Smooth muscle cell (in vitro differentiated cells): ENCODE measurements around the gene PGM5. TPM values are rescaled to one million over a fixed set of nuclear protein-coding genes. Genes with fewer than 3 reads are reported as not detected.

Source experiments
- DNase-seq: peaks from one replicate; lab custom pipeline; 2025; ENCODE audit not compliant: unreplicated experiment; lab: John Stamatoyannopoulos, UW
- H2AFZ ChIP-seq: fragments of 200-600 bp; sonication (generic); 2 replicates; pipeline ENCODE4 v1.6.0; 2016; ENCODE audit warnings: antibody characterized with exemption, low read depth, mild to moderate bottlenecking
- H3F3A ChIP-seq: fragments of 200-600 bp; sonication (generic); 2 replicates; pipeline ENCODE4 v1.6.0; 2017; ENCODE audit warnings: antibody characterized with exemption, low read depth
- H3K27ac ChIP-seq: fragments of 200-600 bp; sonication (generic); 2 replicates; pipeline ENCODE4 v1.5.1; 2016; ENCODE audit warnings: low read depth, mild to moderate bottlenecking
- H3K27me3 ChIP-seq: fragments of 200-600 bp; sonication (generic); 2 replicates; pipeline ENCODE4 v1.6.1; 2016; ENCODE audit warnings: low read depth, mild to moderate bottlenecking
- H3K36me3 ChIP-seq: fragments of 200-600 bp; sonication (generic); 2 replicates; pipeline ENCODE4 v1.5.1; 2016; ENCODE audit warnings: low read depth
- H3K4me1 ChIP-seq: fragments of 200-600 bp; sonication (generic); 2 replicates; pipeline ENCODE4 v1.5.1; 2016; ENCODE audit warnings: low read depth
- H3K4me2 ChIP-seq: fragments of 200-600 bp; sonication (generic); 2 replicates; pipeline ENCODE4 v1.6.0; 2016; ENCODE audit warnings: mild to moderate bottlenecking
- H3K4me3 ChIP-seq: fragments of 200-600 bp; sonication (generic); 2 replicates; pipeline ENCODE4 v1.5.1; 2016; ENCODE audit warnings: mild to moderate bottlenecking
- H3K79me2 ChIP-seq: fragments of 200-600 bp; sonication (generic); 2 replicates; pipeline ENCODE4 v1.6.0; 2016; ENCODE audit warnings: low read depth, mild to moderate bottlenecking
- H3K9ac ChIP-seq: fragments of 200-600 bp; sonication (generic); 2 replicates; pipeline ENCODE4 v1.6.0; 2016; ENCODE audit warnings: low read depth
- H3K9me3 ChIP-seq: fragments of 200-600 bp; sonication (generic); replicated peaks from 2 replicates; pipeline ENCODE4 v1.5.1; 2016; ENCODE audit warnings: low read depth
- H4K20me1 ChIP-seq: fragments of 200-600 bp; sonication (generic); 2 replicates; pipeline ENCODE4 v1.6.0; 2016; ENCODE audit warnings: low read depth
- WGBS: methylation state at CpG from one replicate; pipeline ENCODE4 v1.1.7; 2016; ENCODE audit warnings: low lambda C conversion rate; 5-methylcytosine and 5-hydroxymethylcytosine counted together
- polyA plus RNA-seq: library from polyadenylated mRNA; unstranded; fragments of >200 nt; fragmentation: Nextera tagmentation; extraction: Ambion mirVana; gene quantifications from 2 replicates; pipeline ENCODE4 v1.2.1, GENCODE V29; 2016
- total RNA-seq: library from RNA; depleted of rRNA; stranded (reverse); fragments of >200 nt; gene quantifications from 2 replicates; pipeline ENCODE4 v1.2.3, GENCODE V29; 2014
- TF ChIP-seq, protein P1 (sequence below): fragments of 200-600 bp; sonication (generic); IDR thresholded peaks from 2 replicates; pipeline ENCODE4 v1.5.1; 2017; ENCODE audit warnings: borderline replicate concordance, mild to moderate bottlenecking, antibody characterized with exemption; ENCODE audit not compliant: insufficient read depth, poor library complexity, severe bottlenecking

The PGM5 gene
- total and polyA plus RNA-seq, 2 experiments from 2014 or later = 0.77 to 5.6 TPM

DNA sequence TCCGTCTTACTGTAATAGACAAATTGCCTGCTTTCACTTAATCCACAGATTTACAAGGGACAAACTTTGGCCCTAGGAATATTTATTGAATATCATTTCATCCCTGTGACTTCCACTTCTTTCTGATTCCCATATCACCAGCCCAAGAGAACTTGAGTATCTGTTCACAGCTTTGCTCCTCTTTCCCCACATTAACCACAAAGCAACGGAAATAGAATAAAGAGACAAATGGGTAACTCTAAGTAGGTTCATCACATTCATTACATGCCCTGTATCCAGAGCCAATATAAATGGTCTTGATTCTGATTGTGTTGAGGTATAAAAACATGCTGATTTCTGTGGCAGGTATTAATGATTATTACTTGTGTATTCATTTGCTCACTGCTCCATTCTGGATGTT lies 142.4 kb downstream of the PGM5 start:
- no peaks in the 10 kb centered on the region for H4K20me1 ChIP-seq
- peaks cover 5% of the 10 kb centered on the region for H3F3A ChIP-seq
- no peak overlapping the region for H3K4me2 ChIP-seq
- DNase-seq = no peak
- WGBS = 89% methylated on average over 2 of the region's 2 CpGs
- H3K27me3 ChIP-seq = no peaks in the 10 kb centered on the region
- H3K36me3 ChIP-seq = no peaks in the 10 kb centered on the region
- no peak overlapping the region for H3K9ac ChIP-seq
- no peaks in the 10 kb centered on the region for H3K79me2 ChIP-seq
- no peak overlapping the region for H3K4me3 ChIP-seq
- no peak overlapping the region for H3K27ac ChIP-seq
- no peaks in the 10 kb centered on the region for H3K9me3 ChIP-seq
- H3K4me1 ChIP-seq = peaks cover 9% of the 10 kb centered on the region
- TF ChIP-seq, protein P1, sequence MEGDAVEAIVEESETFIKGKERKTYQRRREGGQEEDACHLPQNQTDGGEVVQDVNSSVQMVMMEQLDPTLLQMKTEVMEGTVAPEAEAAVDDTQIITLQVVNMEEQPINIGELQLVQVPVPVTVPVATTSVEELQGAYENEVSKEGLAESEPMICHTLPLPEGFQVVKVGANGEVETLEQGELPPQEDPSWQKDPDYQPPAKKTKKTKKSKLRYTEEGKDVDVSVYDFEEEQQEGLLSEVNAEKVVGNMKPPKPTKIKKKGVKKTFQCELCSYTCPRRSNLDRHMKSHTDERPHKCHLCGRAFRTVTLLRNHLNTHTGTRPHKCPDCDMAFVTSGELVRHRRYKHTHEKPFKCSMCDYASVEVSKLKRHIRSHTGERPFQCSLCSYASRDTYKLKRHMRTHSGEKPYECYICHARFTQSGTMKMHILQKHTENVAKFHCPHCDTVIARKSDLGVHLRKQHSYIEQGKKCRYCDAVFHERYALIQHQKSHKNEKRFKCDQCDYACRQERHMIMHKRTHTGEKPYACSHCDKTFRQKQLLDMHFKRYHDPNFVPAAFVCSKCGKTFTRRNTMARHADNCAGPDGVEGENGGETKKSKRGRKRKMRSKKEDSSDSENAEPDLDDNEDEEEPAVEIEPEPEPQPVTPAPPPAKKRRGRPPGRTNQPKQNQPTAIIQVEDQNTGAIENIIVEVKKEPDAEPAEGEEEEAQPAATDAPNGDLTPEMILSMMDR = no peak
- no peak overlapping the region for H2AFZ ChIP-seq

DNA sequence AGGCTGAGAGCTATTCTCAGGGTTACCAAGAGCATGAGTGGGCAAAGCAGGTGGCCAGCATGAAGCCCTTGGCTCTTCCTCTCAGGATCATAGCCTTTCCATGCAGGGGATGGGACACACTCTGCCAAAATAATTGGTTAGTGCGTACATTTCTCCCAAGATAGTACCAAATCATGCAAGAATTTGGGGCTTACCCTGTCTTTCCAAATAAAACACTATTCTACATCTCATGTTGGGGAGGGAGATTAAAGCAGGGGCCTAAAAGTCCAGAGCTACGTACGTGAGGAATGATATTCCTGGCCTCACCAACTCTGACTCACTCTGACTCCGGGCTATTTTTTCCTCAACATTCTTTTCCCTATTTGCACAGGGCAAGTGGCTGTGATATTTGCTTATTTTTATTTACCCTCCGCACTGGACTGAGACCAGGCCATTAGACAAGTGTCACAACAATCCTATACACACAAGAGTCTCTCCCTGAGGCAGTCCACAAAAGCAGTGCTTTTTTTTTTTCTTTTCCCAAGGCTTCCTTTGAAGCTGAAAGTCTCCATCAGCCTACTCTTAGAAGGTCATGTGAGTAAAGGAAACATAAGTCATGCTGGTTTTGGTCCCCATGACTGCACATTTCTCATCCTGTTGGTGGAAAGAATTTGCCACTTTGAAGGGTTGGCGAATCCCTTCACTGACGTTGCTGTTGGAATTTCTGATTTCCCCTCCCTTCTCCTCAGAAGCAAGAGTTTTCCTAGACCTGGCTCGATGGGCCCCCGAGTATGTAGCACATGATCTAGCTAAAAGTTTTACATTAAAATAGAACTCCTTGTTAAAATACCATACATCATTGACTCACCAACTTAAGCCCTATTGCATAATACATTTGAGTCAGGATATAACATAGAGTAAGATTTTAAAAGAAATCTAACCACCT lies 144.3 kb downstream of the PGM5 start:
- DNase-seq = no peak
- peak overlapping the region; percentile 75 for H3K4me2 ChIP-seq

DNA sequence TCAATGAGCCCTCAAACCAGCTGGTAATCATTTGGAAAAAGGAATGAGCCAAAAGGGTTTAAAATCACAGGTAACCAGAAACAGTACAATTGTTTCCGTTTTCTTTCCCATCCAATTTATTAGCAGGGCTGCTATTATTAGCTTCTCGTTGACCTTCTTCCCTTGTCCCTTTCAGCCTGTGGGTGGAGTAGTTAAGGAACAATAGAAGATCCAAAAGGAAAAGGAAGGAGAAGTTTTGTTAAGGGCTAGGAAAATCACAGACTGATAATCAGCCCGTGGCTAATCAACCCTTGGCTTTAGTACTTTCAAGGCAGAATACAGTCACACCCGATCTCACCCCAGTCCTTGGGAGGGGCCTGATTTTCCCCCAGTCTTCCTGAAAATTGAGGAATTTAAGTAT lies 145.9 kb downstream of the PGM5 start:
- WGBS = 77% methylated on average over 4 of the region's 4 CpGs
- Histone ChIP-seq H3K4me2 (no peak overlapping the region), H3F3A (peaks cover 5% of the 10 kb centered on the region), H4K20me1 (no peaks in the 10 kb centered on the region), H3K79me2 (no peaks in the 10 kb centered on the region), H3K4me1 (peaks cover 9% of the 10 kb centered on the region), H3K27me3 (no peaks in the 10 kb centered on the region), H2AFZ (no peak overlapping the region), H3K27ac (no peak overlapping the region), H3K9ac (no peak overlapping the region), H3K4me3 (no peak overlapping the region), H3K9me3 (no peaks in the 10 kb centered on the region), H3K36me3 (no peaks in the 10 kb centered on the region)
- TF ChIP-seq, protein P1 = no peak
- DNase-seq = no peak

More for the DNA sequence above, 144.3 kb downstream of the PGM5 start:
- Histone ChIP-seq H3K9me3 (no peaks in the 10 kb centered on the region), H3K27ac (peak overlapping the region; percentile 94), H4K20me1 (no peaks in the 10 kb centered on the region), H2AFZ (peak overlapping the region; percentile 50), H3K27me3 (no peaks in the 10 kb centered on the region), H3K36me3 (no peaks in the 10 kb centered on the region), H3K4me3 (no peak overlapping the region), H3K4me1 (peaks cover 9% of the 10 kb centered on the region), H3K9ac (peak overlapping the region; percentile 52), H3F3A (peaks cover 5% of the 10 kb centered on the region), H3K79me2 (no peaks in the 10 kb centered on the region)
- WGBS = 17% methylated on average over 9 of the region's 9 CpGs
- TF ChIP-seq, protein P1 = no peak
